K562 (cell line): ENCODE measurements around the gene GLMN. TPM values are rescaled to one million over a fixed set of nuclear protein-coding genes. Genes with fewer than 3 reads are reported as not detected.
A peak's percentile ranks its signal among the peaks of the same experiment; 100 is the strongest.

Source experiments
- ADNP ChIP-seq: fragments of 200-800 bp; sonication (Bioruptor generic); IDR thresholded peaks from 2 replicates; pipeline ENCODE4 v1.6.1; 2016; ENCODE audit warnings: missing genetic modification characterization, missing compliant biosample characterization
- CCNT2 ChIP-seq: IDR thresholded peaks from 2 replicates; pipeline ENCODE4 v1.6.1; 2011; ENCODE audit warnings: borderline replicate concordance, low read depth, mild to moderate bottlenecking, moderate library complexity, mixed read lengths, low read length; ENCODE audit not compliant: insufficient read length; ENCODE audit errors: extremely low read depth
- CXXC5 ChIP-seq: fragments of 250-450 bp; sonication (Bioruptor Pico); IDR thresholded peaks from 2 replicates; pipeline ENCODE4 v1.8.0; 2022; ENCODE audit warnings: inconsistent platforms, mild to moderate bottlenecking, moderate library complexity
- FOXM1 ChIP-seq, 2 experiments: fragments of 450-650 bp in 1 of 2; sonication (generic) in 1 of 2; formaldehyde crosslinking in 1 of 2; IDR thresholded peaks; 2 replicates each; pipeline versions ENCODE4 v1.6.1 to v1.9.0; 2017 to 2022; ENCODE audit warnings: low read depth in 2 of 2, mild to moderate bottlenecking in 2 of 2, missing genetic modification reagents in 1 of 2, moderate library complexity in 1 of 2
- JUND ChIP-seq, 2 experiments: IDR thresholded peaks; 2 replicates in 1 of 2; 3 replicates in 1 of 2; pipeline ENCODE4 v1.6.1; 2011; ENCODE audit warnings: borderline replicate concordance in 2 of 2, low read depth in 2 of 2, low read length in 2 of 2, improper control_type of control experiment in 1 of 2, missing biosample characterization in 1 of 2, missing genetic modification characterization in 1 of 2, missing genetic modification reagents in 1 of 2
- KDM1A ChIP-seq, 2 experiments: fragments of 450-650 bp; IDR thresholded peaks; 2 replicates each; pipeline ENCODE4 v1.6.1; 2016; ENCODE audit warnings: mild to moderate bottlenecking in 2 of 2
- RNF2 ChIP-seq: sonication (generic); IDR thresholded peaks from 2 replicates; pipeline ENCODE4 v1.6.1; 2016
- SMAD3 ChIP-seq: fragments of 450-650 bp; formaldehyde crosslinking; conservative IDR thresholded peaks from 2 replicates; pipeline ENCODE4 v1.4.0; 2020; ENCODE audit warnings: mild to moderate bottlenecking
- polyA plus RNA-seq, 8 experiments: library from polyadenylated mRNA; depleted of rRNA in 4 of 8; stranded (reverse) in 5 of 8; unstranded in 3 of 8; fragments of >200 nt; fragmentation: Nextera tagmentation in 2 of 8; fragmentation: Illumina TruSeq in 1 of 8; extraction: Ambion mirVana in 2 of 8; extraction: Trizol in 1 of 8; gene quantifications; 2 replicates each; pipeline versions ENCODE4 v1.2.1 to v1.2.3, GENCODE V29; 2011 to 2014; ENCODE audit warnings: inconsistent platforms in 1 of 8, missing spikeins in 1 of 8
- total RNA-seq, 7 experiments: library from RNA; depleted of rRNA in 6 of 7; stranded (reverse); fragments of >200 nt in 6 of 7; fragmentation: Illumina TruSeq in 2 of 7; extraction: Trizol in 2 of 7; gene quantifications; 2 replicates each; pipeline versions ENCODE4 v1.2.1 to v1.2.3, GENCODE V29; 2011 to 2021; ENCODE audit warnings: low replicate concordance in 1 of 7
- TF ChIP-seq, protein P1 (sequence below), 2 experiments: fragments of 450-650 bp; formaldehyde crosslinking in 1 of 2; IDR thresholded peaks; 2 replicates each; pipeline versions ENCODE4 v1.4.0 to v1.6.1; 2014 to 2020; ENCODE audit warnings: mild to moderate bottlenecking in 2 of 2, borderline replicate concordance in 1 of 2, low read depth in 1 of 2
- TF ChIP-seq, protein P2 (sequence below): fragments of 250-450 bp; sonication (Bioruptor Pico); IDR thresholded peaks from 2 replicates; pipeline ENCODE4 v1.5.0; 2022; ENCODE audit warnings: mild to moderate bottlenecking
- TF ChIP-seq, protein P3 (sequence below): fragments of 200-800 bp; sonication (Bioruptor generic); IDR thresholded peaks from 2 replicates; pipeline ENCODE4 v1.6.1; 2017; ENCODE audit warnings: missing genetic modification characterization, missing compliant biosample characterization

Gene GLMN
- total and polyA plus RNA-seq, 9 of the 15 experiments (the other 6 are each of a cell fraction or from before 2014, with no cell fraction given): 13.0 to 24.8 (median 19.0) TPM

DNA sequence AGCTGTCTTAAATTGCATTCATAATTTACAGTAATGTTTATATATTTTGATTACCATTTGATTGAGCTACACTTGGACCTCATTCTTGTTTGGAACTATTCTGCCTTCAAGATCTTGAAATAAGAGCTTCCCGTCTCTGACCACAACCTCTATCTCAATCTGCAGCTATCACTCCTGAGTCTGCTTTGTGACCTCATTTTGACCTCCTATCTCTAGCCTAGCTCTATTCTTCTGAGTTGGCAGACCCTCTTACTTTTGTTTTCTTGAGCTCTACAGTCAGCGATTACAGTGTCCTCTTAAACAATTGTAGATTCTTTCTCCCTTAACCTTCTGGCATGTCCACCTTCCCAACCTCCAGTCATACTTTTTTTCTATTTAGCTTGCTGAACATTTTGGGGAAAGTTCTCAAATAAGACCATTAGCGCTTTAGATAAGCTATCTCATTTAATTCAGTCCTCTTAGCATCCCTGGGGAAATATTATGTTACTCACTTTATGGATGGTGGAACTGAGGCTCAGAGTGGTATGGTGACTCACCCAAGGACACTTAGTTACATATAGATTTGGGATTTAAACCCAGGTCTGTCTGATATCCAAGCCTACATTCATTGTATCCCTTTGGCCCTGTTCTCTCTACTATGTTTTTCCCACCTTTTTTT is 19.2 kb upstream of the GLMN start (continued):
- TF ChIP-seq FOXM1 (IDR thresholded peaks at IDR 0.05; ENCODE audit: low read depth) (peak; percentile 81), FOXM1 (CRISPR knock-in tag; IDR thresholded peaks at IDR 0.05; ENCODE audit: low read depth) (no peak), RNF2 (0 out of 2 replicates have a peak, but pooled peaks have one; percentile 49), KDM1A (IDR thresholded peaks at IDR 0.05) (peak; percentile 84 to 85), CXXC5 (CRISPR knock-in tag) (0 out of 2 replicates have a peak, but pooled peaks have one; percentile 47), CCNT2 (peak; percentile 31), JUND (IDR thresholded peaks at IDR 0.05; ENCODE audit: borderline replicate concordance, low read depth, low read length) (peak; percentile 75), JUND (tag; IDR thresholded peaks at IDR 0.05; ENCODE audit: borderline replicate concordance, low read depth, low read length) (peak; percentile 69; the same call in 1 of the 3 replicates), SMAD3 (0 out of 2 replicates have a peak, but pooled peaks have one; percentile 51), ADNP (tag) (peak; percentile 64; the same call in 1 of the 2 replicates)
- TF ChIP-seq, protein P1, sequence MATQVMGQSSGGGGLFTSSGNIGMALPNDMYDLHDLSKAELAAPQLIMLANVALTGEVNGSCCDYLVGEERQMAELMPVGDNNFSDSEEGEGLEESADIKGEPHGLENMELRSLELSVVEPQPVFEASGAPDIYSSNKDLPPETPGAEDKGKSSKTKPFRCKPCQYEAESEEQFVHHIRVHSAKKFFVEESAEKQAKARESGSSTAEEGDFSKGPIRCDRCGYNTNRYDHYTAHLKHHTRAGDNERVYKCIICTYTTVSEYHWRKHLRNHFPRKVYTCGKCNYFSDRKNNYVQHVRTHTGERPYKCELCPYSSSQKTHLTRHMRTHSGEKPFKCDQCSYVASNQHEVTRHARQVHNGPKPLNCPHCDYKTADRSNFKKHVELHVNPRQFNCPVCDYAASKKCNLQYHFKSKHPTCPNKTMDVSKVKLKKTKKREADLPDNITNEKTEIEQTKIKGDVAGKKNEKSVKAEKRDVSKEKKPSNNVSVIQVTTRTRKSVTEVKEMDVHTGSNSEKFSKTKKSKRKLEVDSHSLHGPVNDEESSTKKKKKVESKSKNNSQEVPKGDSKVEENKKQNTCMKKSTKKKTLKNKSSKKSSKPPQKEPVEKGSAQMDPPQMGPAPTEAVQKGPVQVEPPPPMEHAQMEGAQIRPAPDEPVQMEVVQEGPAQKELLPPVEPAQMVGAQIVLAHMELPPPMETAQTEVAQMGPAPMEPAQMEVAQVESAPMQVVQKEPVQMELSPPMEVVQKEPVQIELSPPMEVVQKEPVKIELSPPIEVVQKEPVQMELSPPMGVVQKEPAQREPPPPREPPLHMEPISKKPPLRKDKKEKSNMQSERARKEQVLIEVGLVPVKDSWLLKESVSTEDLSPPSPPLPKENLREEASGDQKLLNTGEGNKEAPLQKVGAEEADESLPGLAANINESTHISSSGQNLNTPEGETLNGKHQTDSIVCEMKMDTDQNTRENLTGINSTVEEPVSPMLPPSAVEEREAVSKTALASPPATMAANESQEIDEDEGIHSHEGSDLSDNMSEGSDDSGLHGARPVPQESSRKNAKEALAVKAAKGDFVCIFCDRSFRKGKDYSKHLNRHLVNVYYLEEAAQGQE (IDR thresholded peaks at IDR 0.05; ENCODE audit: borderline replicate concordance): peak; percentile 12; the same call in 1 of the 2 replicates
- TF ChIP-seq, protein P1 (CRISPR knock-in tag; IDR thresholded peaks at IDR 0.05; ENCODE audit: low read depth): no peak
- TF ChIP-seq, protein P2, sequence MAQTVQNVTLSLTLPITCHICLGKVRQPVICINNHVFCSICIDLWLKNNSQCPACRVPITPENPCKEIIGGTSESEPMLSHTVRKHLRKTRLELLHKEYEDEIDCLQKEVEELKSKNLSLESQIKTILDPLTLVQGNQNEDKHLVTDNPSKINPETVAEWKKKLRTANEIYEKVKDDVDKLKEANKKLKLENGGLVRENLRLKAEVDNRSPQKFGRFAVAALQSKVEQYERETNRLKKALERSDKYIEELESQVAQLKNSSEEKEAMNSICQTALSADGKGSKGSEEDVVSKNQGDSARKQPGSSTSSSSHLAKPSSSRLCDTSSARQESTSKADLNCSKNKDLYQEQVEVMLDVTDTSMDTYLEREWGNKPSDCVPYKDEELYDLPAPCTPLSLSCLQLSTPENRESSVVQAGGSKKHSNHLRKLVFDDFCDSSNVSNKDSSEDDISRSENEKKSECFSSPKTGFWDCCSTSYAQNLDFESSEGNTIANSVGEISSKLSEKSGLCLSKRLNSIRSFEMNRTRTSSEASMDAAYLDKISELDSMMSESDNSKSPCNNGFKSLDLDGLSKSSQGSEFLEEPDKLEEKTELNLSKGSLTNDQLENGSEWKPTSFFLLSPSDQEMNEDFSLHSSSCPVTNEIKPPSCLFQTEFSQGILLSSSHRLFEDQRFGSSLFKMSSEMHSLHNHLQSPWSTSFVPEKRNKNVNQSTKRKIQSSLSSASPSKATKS: no peak
- TF ChIP-seq, protein P3, sequence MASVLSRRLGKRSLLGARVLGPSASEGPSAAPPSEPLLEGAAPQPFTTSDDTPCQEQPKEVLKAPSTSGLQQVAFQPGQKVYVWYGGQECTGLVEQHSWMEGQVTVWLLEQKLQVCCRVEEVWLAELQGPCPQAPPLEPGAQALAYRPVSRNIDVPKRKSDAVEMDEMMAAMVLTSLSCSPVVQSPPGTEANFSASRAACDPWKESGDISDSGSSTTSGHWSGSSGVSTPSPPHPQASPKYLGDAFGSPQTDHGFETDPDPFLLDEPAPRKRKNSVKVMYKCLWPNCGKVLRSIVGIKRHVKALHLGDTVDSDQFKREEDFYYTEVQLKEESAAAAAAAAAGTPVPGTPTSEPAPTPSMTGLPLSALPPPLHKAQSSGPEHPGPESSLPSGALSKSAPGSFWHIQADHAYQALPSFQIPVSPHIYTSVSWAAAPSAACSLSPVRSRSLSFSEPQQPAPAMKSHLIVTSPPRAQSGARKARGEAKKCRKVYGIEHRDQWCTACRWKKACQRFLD (CRISPR knock-in tag): 0 out of 2 replicates have a peak, but pooled peaks have one; percentile 44
